Hepatocyte (in vitro differentiated cells): ENCODE data around the gene TMPRSS6. TPM values are rescaled to one million over a fixed set of nuclear protein-coding genes. Genes with fewer than 3 reads are reported as not detected.

Source experiments
- DNase-seq: peaks from one replicate; pipeline ENCODE4 v3.0.0-alpha.2; 2016; ENCODE audit warnings: low spot score
- H2AFZ ChIP-seq: fragments of 200-600 bp; sonication (generic); 2 replicates; pipeline ENCODE4 v1.6.0; 2016; ENCODE audit warnings: antibody characterized with exemption, mild to moderate bottlenecking
- H3K27ac ChIP-seq: fragments of 200-600 bp; sonication (generic); 2 replicates; pipeline ENCODE4 v1.5.1; 2016; ENCODE audit warnings: mild to moderate bottlenecking
- H3K27me3 ChIP-seq: fragments of 200-600 bp; sonication (generic); 2 replicates; pipeline ENCODE4 v1.6.1; 2016
- H3K36me3 ChIP-seq: fragments of 200-600 bp; sonication (generic); replicated peaks from 2 replicates; pipeline ENCODE4 v1.5.1; 2016; ENCODE audit warnings: low read depth; ENCODE audit not compliant: insufficient read depth
- H3K4me1 ChIP-seq: fragments of 200-600 bp; sonication (generic); 2 replicates; pipeline ENCODE4 v1.5.1; 2016; ENCODE audit warnings: mild to moderate bottlenecking, moderate library complexity; ENCODE audit not compliant: insufficient read depth
- H3K4me2 ChIP-seq: fragments of 200-600 bp; sonication (generic); 2 replicates; pipeline ENCODE4 v1.6.0; 2016
- H3K4me3 ChIP-seq: fragments of 200-600 bp; sonication (generic); 2 replicates; pipeline ENCODE4 v1.5.1; 2016; ENCODE audit warnings: mild to moderate bottlenecking
- H3K79me2 ChIP-seq: fragments of 200-600 bp; sonication (generic); 2 replicates; pipeline ENCODE4 v1.6.0; 2017; ENCODE audit warnings: mild to moderate bottlenecking
- H3K9me2 ChIP-seq: fragments of 200-600 bp; sonication (generic); replicated peaks from 2 replicates; pipeline ENCODE4 v1.6.0; 2017; ENCODE audit warnings: mild to moderate bottlenecking; ENCODE audit not compliant: insufficient read depth
- H3K9me3 ChIP-seq: fragments of 200-600 bp; sonication (generic); 2 replicates; pipeline ENCODE4 v1.5.1; 2016; ENCODE audit warnings: low read depth, mild to moderate bottlenecking
- H4K20me1 ChIP-seq: fragments of 200-600 bp; sonication (generic); 2 replicates; pipeline ENCODE4 v1.6.0; 2016; ENCODE audit warnings: mild to moderate bottlenecking; ENCODE audit not compliant: insufficient read depth, poor library complexity, severe bottlenecking
- EZH2 ChIP-seq: fragments of 200-600 bp; sonication (generic); IDR thresholded peaks from 2 replicates; pipeline ENCODE4 v1.6.1; 2016; ENCODE audit warnings: antibody characterized with exemption, mild to moderate bottlenecking, borderline replicate concordance
- EZH2phosphoT487 ChIP-seq: fragments of 200-600 bp; sonication (generic); IDR thresholded peaks from one replicate; pipeline ENCODE4 v1.6.1; 2018; ENCODE audit warnings: antibody characterized with exemption, mild to moderate bottlenecking, low read depth, moderate library complexity; ENCODE audit not compliant: unreplicated experiment, severe bottlenecking
- WGBS: methylation state at CpG from one replicate; pipeline ENCODE4 v1.1.6; 2016; ENCODE audit warnings: low lambda C conversion rate; ENCODE audit errors: missing lambda C conversion rate; 5-methylcytosine and 5-hydroxymethylcytosine counted together
- polyA plus RNA-seq: library from polyadenylated mRNA; unstranded; fragments of >200 nt; fragmentation: Nextera tagmentation; extraction: Ambion mirVana; gene quantifications from 2 replicates; pipeline ENCODE4 v1.2.1, GENCODE V29; 2016
- total RNA-seq: library from RNA; depleted of rRNA; stranded (reverse); fragments of >200 nt; gene quantifications from 2 replicates; pipeline ENCODE4 v1.2.3, GENCODE V29; 2014
- TF ChIP-seq, protein P1 (sequence below): fragments of 200-600 bp; sonication (generic); IDR thresholded peaks from 2 replicates; pipeline ENCODE4 v1.5.1; 2016; ENCODE audit warnings: antibody characterized with exemption, mild to moderate bottlenecking; ENCODE audit not compliant: poor library complexity

Gene TMPRSS6
- total and polyA plus RNA-seq, 2 experiments from 2014 or later, result 34.4 to 49.8 TPM

GRCh38 chr22:37107816-37108621 lies 1.5 kb downstream of the TMPRSS6 start:
- Histone ChIP-seq H3K4me2 (peak overlapping the region; percentile 51), H3K79me2 (no peaks in the 10 kb centered on the region), H3K36me3 (no peaks in the 10 kb centered on the region), H3K9me3 (no peaks in the 10 kb centered on the region), H3K9me2 (no peaks in the 10 kb centered on the region), H3K4me1 (peaks cover 27% of the 10 kb centered on the region), H3K4me3 (no peak overlapping the region), H3K27me3 (no peaks in the 10 kb centered on the region), H3K27ac (peak overlapping the region; percentile 73), H2AFZ (no peak overlapping the region), H4K20me1 (no peaks in the 10 kb centered on the region)
- 76% methylated on average over 18 of the region's 18 CpGs for WGBS
- TF ChIP-seq, protein P1, sequence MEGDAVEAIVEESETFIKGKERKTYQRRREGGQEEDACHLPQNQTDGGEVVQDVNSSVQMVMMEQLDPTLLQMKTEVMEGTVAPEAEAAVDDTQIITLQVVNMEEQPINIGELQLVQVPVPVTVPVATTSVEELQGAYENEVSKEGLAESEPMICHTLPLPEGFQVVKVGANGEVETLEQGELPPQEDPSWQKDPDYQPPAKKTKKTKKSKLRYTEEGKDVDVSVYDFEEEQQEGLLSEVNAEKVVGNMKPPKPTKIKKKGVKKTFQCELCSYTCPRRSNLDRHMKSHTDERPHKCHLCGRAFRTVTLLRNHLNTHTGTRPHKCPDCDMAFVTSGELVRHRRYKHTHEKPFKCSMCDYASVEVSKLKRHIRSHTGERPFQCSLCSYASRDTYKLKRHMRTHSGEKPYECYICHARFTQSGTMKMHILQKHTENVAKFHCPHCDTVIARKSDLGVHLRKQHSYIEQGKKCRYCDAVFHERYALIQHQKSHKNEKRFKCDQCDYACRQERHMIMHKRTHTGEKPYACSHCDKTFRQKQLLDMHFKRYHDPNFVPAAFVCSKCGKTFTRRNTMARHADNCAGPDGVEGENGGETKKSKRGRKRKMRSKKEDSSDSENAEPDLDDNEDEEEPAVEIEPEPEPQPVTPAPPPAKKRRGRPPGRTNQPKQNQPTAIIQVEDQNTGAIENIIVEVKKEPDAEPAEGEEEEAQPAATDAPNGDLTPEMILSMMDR, result no peak
- TF ChIP-seq EZH2 (no peak), EZH2phosphoT487 (no peak)
- peak; percentile 43 for DNase-seq

DNA sequence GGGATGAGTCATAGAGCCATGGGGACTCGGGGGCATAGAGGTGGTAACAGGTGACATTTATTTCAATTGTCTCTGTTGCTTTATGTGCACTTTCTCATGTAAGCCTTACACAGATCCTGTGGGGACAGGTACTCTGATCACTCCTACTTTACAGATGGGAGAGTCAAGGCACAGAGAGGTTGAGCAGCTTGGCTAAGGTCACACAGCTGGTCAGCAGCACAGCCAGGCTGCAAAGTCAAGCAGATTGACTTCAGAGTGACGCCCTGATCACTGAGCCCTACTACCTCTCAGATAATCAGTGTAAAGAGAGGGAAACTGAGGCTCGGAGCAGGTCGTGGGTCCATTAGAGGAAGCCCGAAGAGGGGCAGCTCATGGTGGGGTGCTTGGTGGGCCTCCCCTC lies 3.5 kb downstream of the TMPRSS6 start:
- Histone ChIP-seq H3K4me1 (peaks cover 27% of the 10 kb centered on the region), H3K27me3 (no peaks in the 10 kb centered on the region), H3K9me3 (no peaks in the 10 kb centered on the region), H3K4me2 (no peak overlapping the region), H3K9me2 (no peaks in the 10 kb centered on the region), H3K36me3 (no peaks in the 10 kb centered on the region), H2AFZ (no peak overlapping the region), H4K20me1 (no peaks in the 10 kb centered on the region), H3K4me3 (no peak overlapping the region), H3K27ac (no peak overlapping the region), H3K79me2 (no peaks in the 10 kb centered on the region)
- WGBS, result 87% methylated on average over 5 of the region's 5 CpGs
- TF ChIP-seq EZH2phosphoT487 (no peak), EZH2 (no peak)
- TF ChIP-seq, protein P1, result no peak
- DNase-seq, result no peak

GRCh38 chr22:37105154-37105553 lies 4.4 kb downstream of the TMPRSS6 start:
- H3K4me2 ChIP-seq, result no peak overlapping the region
- H4K20me1 ChIP-seq, result no peaks in the 10 kb centered on the region
- TF ChIP-seq, protein P1, result no peak
- no peak for TF ChIP-seq EZH2phosphoT487
- no peaks in the 10 kb centered on the region for H3K27me3 ChIP-seq
- H3K27ac ChIP-seq, result no peak overlapping the region
- 58% methylated on average over 7 of the region's 7 CpGs for WGBS
- H3K4me1 ChIP-seq, result peaks cover 30% of the 10 kb centered on the region
- H2AFZ ChIP-seq, result no peak overlapping the region
- H3K9me2 ChIP-seq, result no peaks in the 10 kb centered on the region
- no peaks in the 10 kb centered on the region for H3K36me3 ChIP-seq
- H3K79me2 ChIP-seq, result no peaks in the 10 kb centered on the region
- H3K4me3 ChIP-seq, result no peak overlapping the region
- no peaks in the 10 kb centered on the region for H3K9me3 ChIP-seq
- DNase-seq, result no peak
